ENCODE data around the gene PANK4. TPM values are rescaled to one million over a fixed set of nuclear protein-coding genes. Genes with fewer than 3 reads are reported as not detected.
A peak's percentile ranks its signal among the peaks of the same experiment; 100 is the strongest.

Gene PANK4
- total RNA-seq, 1 experiment from 2014 or later: 32.2 TPM

- H3K18ac ChIP-seq (ENCODE audit: insufficient read length, low read depth, low read length): no peak overlapping the region
- no peak overlapping the region for H2BK20ac ChIP-seq (ENCODE audit: low read depth, low read length, poor library complexity, severe bottlenecking)
- H3K9me3 Mint-ChIP-seq: no peaks in the 10 kb centered on the region
- no peak overlapping the region; the same call in 1 of the 2 replicates for H3K14ac ChIP-seq (ENCODE audit: insufficient read depth, low read length)
- no peak overlapping the region for H4K5ac ChIP-seq (ENCODE audit: insufficient read length, low read depth, low read length)
- no peak overlapping the region for H2AFZ ChIP-seq (ENCODE audit: low read length)
- no peak overlapping the region for H3T11ph ChIP-seq (ENCODE audit: low read length)
- H2AK5ac ChIP-seq (ENCODE audit: insufficient read length, low read length): no peak overlapping the region
- no peak overlapping the region for H2BK15ac ChIP-seq (ENCODE audit: low read depth, low read length)
- no peaks in the 10 kb centered on the region for H3K4me1 ChIP-seq (ENCODE audit: insufficient read depth, low read length)
- peaks cover 10 to 34% (median 25%) of the 10 kb centered on the region in 3 experiments; a peak in 6 of 7 replicates for H3K36me3 Mint-ChIP-seq (ENCODE audit: insufficient read depth in 1 of 3, low read depth in 3 of 3)
- no peak overlapping the region for H3K56ac ChIP-seq (ENCODE audit: insufficient read length, low read depth, low read length)
- peaks cover 2% of the 10 kb centered on the region for H3K27me3 Mint-ChIP-seq (ENCODE audit: low read depth)
- no peaks in the 10 kb centered on the region for H4K20me1 ChIP-seq (ENCODE audit: control insufficient read depth, insufficient read depth, insufficient read length)
- H4K8ac ChIP-seq (replicated peaks; ENCODE audit: insufficient read length, low read depth, low read length): no peak overlapping the region
- H3K27ac Mint-ChIP-seq: peak overlapping the region in 1 of 3 experiments; percentile 59; a peak in 1 of 7 replicates
- no peak overlapping the region for H3K23ac ChIP-seq (ENCODE audit: insufficient read length, low read depth, low read length)
- H3K79me2 ChIP-seq (ENCODE audit: insufficient read depth, low read length): no peaks in the 10 kb centered on the region
- H3K4me2 ChIP-seq (ENCODE audit: insufficient read depth, insufficient read length, low read length): no peak overlapping the region
- no peaks in the 10 kb centered on the region for H3K9me3 ChIP-seq (ENCODE audit: control insufficient read depth, low read depth, low read length)
- H2BK5ac ChIP-seq (ENCODE audit: insufficient read length, low read length): no peak overlapping the region
- no peaks in the 10 kb centered on the region for H3K23me2 ChIP-seq (ENCODE audit: insufficient read length, low read depth, low read length, poor library complexity, severe bottlenecking)
- no peak overlapping the region for H3K27ac ChIP-seq (ENCODE audit: insufficient read length, low read depth, low read length)
- no peak overlapping the region for H2BK12ac ChIP-seq (ENCODE audit: insufficient read length, low read depth, low read length)
- no peaks in the 10 kb centered on the region for H3K27me3 ChIP-seq (ENCODE audit: insufficient read depth, low read length)
- no peak for DNase-seq
- TF ChIP-seq, protein P1, sequence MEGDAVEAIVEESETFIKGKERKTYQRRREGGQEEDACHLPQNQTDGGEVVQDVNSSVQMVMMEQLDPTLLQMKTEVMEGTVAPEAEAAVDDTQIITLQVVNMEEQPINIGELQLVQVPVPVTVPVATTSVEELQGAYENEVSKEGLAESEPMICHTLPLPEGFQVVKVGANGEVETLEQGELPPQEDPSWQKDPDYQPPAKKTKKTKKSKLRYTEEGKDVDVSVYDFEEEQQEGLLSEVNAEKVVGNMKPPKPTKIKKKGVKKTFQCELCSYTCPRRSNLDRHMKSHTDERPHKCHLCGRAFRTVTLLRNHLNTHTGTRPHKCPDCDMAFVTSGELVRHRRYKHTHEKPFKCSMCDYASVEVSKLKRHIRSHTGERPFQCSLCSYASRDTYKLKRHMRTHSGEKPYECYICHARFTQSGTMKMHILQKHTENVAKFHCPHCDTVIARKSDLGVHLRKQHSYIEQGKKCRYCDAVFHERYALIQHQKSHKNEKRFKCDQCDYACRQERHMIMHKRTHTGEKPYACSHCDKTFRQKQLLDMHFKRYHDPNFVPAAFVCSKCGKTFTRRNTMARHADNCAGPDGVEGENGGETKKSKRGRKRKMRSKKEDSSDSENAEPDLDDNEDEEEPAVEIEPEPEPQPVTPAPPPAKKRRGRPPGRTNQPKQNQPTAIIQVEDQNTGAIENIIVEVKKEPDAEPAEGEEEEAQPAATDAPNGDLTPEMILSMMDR (conservative IDR thresholded peaks at IDR 0.05): no peak
- H3K9ac ChIP-seq (ENCODE audit: extremely low read depth, insufficient read length, low read length): no peak overlapping the region
- H2BK120ac ChIP-seq (ENCODE audit: low read depth, low read length, poor library complexity, severe bottlenecking): no peak overlapping the region
- no peak overlapping the region for H3K4me3 Mint-ChIP-seq
- H3K79me1 ChIP-seq (ENCODE audit: insufficient read depth, low read depth, low read length, poor library complexity, severe bottlenecking): no peaks in the 10 kb centered on the region
- no peak overlapping the region for H4K91ac ChIP-seq (ENCODE audit: insufficient read length, low read depth, low read length)
- no peak overlapping the region for H3K4ac ChIP-seq (ENCODE audit: low read depth, low read length)
- WGBS (ENCODE audit: extremely low coverage, insufficient read length, low lambda C conversion rate): no CpG with 5 or more reads among the region's 15 CpGs
- no peaks in the 10 kb centered on the region for H3K4me1 Mint-ChIP-seq
Observed at GRCh38 chr1:2506901-2507565, 19.4 kb downstream of the PANK4 start.
